ENCODE measurements around the gene HLCS.
"Not testable (repeated sequence)": the region's sequence is repeated elsewhere in the genome, so short reads cannot be mapped to it uniquely, and the experiment has no call there.

Gene HLCS

DNA sequence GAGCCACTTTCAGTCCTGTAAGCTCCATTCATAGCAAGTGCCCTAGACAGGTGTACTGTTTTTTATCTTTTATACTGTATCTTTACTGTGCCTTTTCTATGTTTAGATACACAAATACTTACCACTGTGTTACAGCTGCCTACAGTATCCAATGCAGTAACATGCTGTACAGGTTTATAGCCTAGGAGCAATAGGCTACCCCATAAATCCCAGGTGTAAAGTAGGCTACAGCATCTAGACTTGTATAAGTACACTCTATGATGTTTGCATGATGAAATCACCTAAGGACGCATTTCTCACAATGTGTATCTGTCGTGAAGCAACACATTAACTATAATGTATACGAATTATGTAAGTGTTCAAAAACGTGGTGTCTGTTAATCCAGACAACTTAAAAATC lies 10.7 kb downstream of the HLCS start:
- no peak for DNase-seq (ENCODE audit: low read depth in 3 of 3)

- DNase-seq (ENCODE audit: low read depth in 3 of 3), result not testable (repeated sequence)
Observed at GRCh38 chr21:36952331-36952730, 14.1 kb downstream of the HLCS start.

DNA sequence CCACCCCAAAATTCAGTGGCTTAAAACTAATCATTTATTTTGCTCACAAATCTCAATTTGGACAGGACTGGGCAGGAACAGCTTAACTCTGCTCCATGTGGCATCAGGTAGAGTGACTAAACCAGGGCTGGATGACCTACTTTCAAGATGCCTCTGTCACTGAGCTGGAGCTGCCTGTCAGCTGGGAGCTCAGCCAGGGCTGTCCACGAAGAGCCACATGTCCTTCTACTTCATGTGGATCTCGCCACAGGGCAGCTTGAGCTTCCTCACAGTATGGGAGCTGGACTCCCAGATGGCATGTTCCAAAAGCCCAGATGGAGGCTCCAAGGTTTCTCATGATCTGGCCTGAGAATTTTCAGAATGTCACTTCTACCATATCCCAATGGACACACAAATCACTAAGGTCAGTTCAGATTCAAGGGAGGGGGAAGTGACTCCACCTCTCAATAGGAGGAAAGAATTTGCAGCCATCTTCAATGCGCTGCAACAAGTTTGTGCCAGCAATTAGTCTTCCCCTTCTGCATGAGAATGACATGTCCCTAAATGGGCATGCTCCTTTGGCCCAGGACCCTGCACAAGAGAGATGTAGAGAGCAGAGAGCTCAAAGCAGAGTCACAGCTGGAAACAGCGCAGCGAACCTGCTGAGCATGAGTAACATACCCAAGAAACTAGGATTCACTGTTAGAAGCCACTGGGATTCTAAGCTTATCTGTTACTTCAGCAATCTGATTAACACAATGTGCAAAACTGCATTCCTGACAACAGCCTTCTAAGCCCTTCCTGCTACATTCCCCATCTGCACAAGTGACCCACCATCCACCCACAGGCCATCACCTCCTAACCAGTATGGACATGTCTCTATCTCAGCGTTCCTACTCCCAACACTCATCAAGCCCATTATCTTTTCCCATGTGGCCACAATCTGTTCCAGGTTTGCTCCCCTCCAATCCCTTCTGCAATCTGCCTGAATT lies 17.0 kb downstream of the HLCS start:
- no peak for DNase-seq (ENCODE audit: low read depth in 3 of 3)

DNA sequence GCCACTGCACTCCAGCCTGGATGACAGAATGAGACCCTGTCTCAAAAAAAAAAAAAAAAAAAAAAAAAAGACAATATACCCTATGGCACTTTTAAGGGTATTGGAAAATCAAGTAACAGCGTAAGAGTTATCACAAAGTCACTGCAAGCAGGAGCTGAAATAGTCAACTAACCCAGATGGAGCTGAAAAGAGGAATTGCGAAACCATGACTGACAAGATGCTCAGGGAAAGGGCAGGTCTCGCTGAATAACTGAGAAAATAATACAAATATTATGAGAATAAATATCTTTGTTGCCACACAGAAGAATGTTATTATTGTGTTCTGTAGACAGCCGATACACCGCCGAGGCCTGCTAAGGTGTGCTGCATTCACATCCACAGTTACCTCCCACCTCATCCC lies 17.8 kb downstream of the HLCS start:
- no peak for DNase-seq (ENCODE audit: low read depth in 3 of 3)

DNA sequence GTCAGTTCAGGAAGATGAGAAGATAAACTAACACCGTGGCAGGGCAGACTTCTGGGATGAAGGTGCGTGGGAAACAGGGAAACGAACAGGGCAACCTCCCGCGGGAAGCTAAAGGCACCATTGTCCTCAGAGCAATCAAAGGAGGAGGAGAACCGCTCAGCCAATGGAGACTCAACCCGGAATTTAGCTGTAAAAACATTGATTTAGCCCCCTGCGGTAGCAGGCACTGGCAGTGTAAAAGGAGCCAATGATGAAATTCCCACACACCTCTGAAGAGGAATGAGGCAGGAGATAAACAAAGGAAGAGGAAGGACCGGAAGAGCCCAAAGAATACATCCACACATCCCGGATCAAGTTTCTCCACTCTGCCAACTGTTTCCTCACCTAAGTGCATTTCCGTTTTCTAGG lies 19.5 kb downstream of the HLCS start:
- DNase-seq (ENCODE audit: low read depth in 3 of 3), result no peak

GRCh38 chr21:36945496-36946138 lies 20.9 kb downstream of the HLCS start:
- DNase-seq (ENCODE audit: low read depth in 3 of 3), result no peak

DNA sequence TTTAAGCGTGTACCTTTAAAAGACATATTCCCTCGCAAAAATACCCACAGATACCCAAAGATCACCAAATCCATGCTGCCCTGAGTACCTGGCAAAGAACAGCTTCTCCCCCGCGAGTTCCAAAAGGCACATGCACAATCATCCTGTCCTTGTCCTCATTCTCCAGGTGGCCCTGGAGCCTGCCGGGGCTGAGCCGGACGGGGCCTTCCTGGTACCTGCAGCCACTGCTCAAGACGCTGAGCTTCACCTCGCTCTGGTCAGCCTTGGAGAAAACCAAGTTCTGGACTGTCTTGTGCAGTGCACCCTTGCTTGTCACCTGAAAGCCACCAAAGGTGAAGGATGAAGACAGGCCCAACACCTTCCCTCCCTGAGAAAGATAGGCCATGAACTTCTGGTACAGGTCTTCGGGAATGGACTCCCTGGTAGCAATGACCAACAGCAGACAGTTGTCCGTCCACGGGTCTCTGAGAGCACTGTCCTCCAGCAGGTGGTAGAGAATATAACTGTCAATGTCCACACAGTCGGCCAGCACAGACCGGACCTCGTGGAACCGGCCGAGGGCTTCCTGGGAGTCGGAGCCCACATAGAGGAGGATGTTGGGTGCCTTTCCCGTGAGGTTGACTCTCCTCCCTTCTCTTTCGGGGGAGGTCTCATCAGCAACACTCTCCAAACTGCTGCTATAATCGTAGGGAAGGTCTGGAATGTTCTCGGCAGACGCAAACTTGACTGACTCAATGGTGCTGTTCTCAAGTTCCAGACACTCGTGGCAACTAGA lies 29.9 kb downstream of the HLCS start:
- DNase-seq (ENCODE audit: low read depth in 3 of 3), result no peak

GRCh38 chr21:36934864-36935420 lies 31.5 kb downstream of the HLCS start:
- no peak for DNase-seq (ENCODE audit: low read depth in 3 of 3)

DNA sequence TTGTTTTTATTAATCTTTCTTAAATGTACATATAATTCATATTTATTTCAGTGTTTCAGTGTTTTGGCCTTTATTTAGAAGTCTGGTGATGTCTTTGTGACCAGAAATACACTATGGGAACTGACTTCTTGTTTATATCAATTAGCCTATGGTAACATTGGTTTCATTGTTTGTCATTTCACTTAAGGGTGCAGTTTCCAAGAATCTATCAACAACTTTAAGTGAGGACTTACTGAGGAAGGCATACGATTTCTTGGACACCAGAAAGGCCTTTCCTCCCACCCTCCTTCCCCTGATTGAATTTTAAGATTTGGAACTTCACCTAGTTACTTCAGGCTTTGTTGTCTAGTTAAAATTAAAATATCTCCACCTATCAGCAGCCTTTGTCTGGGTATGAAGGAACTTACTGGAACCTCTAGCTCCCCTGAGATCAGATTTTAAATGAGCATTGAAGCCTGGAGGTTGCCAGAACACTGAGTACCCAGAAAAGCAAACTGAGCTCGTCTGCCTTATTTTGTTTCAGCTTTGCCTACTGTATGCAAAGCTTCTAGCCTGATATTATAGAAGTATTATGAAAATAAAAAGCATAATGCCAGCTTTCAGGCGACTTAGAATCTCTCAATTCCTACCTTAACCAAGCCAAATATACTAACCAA lies 34.2 kb downstream of the HLCS start:
- no peak for DNase-seq (ENCODE audit: low read depth in 3 of 3)

DNA sequence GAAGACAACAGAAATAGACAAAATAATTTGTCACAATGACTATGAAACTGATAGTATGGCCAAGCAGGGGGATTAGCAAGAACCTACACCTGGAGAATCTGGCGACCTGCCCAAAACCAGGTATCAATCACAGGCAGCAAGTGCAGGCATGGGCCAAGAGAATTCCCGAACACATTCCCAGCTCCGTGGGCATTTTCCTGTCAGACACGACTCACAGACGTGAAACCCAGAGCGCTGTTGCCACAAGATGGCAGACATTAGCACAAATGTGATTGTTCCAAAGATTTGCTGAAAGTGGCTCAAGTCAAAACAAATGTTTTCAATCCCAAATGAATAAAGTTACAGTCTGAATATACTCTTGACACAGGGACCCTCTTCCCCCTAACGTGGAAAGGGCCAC lies 36.8 kb downstream of the HLCS start:
- no peak for DNase-seq (ENCODE audit: low read depth in 3 of 3)

GRCh38 chr21:36928960-36929359 lies 37.5 kb downstream of the HLCS start:
- no peak for DNase-seq (ENCODE audit: low read depth in 3 of 3)

DNA sequence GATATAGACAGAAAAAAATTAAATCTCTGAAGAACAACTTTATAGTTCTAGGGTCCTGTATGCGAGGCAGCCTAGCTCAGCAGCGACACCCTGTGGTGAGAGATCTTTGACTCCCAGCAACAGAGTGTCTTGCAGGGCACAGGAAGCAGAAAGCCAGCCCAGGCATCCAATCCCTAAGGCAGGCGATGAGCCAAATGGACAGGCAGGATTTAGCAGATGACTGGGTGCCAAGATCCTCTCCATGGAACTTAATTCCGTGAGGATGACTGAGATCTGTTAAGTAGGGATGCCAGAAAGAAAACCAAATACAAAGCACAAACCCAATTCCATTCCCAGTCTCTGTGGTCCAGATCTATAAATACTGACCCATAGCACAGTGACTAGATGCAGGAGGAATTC lies 38.8 kb downstream of the HLCS start:
- DNase-seq (ENCODE audit: low read depth in 3 of 3), result peak; percentile 41 to 53 (median 49)

DNA sequence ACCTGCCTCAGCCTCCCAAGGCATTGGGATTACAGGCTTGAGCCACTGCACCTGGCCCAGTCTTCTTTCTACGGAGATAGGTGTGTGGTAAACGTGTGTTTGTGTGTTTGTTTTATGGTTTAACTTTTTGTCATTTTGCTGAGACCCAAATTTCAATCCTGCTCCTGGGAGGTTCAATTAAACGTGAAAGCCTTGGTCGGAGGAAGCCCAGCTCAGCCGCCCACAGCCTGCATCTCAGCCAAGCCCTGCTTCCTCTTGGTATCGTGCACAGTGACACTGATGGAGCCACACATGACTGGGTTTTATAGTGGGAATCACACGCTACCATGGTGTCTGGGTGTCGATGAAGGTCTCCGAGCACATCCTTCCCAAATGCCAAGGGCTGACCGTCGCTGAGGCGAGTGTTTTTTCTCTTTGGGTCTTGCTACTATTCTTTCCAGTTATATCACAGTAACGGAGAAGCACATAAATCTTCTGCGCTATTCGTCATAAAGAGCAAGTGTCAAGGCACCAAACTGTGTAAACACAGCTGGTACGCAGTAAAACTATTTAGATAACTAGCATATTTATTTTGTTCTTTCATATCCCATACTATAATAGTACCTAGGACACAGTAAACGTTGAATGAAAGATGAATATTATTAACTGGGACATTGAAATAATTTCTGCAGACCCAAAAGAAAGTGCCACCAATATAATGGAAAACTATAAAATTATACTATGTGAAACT lies 39.3 kb downstream of the HLCS start:
- no peak for DNase-seq (ENCODE audit: low read depth in 3 of 3)

GRCh38 chr21:36923270-36923669 lies 43.2 kb downstream of the HLCS start:
- DNase-seq (ENCODE audit: low read depth in 3 of 3), result no peak

DNA sequence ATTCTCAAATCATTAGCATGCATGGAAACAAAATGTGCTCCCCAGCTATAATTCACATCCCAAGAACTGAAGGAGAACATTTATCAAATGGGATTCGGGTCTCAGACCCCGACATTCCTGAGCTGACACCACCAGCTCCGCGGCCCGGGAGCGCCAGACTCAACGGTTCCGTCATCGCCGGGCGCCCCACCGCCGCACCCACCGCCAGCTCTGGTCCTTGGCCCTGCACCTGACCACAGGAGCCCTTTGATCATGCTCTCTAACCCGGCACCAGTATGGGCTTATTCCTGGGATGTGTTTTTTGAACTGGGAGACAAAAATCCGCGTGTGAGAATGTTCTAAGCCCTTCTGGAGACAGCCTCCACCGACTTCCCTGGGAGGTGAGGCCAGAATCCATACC lies 43.6 kb downstream of the HLCS start:
- no peak for DNase-seq (ENCODE audit: low read depth in 3 of 3)

DNA sequence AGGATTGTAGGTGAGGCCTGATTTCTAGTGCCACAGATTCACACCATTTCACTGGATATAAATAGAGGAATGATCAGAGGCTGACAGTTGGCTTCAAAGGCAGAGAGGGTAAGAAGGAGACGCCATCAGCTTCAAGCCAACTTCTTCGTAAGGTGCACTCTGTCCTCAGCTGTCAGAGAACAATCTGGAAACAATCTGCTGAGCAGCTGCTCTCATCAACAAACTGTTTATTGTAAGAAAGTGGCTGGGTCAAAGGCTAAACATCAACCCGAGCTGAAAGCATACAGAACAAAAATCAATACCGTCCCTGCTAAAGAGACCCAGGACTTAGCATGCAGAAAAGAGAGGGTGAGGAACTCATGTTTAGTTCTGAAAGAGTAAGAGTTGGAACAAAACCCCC lies 48.2 kb downstream of the HLCS start:
- DNase-seq (ENCODE audit: low read depth in 3 of 3), result no peak

GRCh38 chr21:36917471-36918158 lies 48.9 kb downstream of the HLCS start:
- no peak for DNase-seq (ENCODE audit: low read depth in 3 of 3)

GRCh38 chr21:36916718-36917117 lies 49.8 kb downstream of the HLCS start:
- DNase-seq (ENCODE audit: low read depth in 3 of 3), result no peak

DNA sequence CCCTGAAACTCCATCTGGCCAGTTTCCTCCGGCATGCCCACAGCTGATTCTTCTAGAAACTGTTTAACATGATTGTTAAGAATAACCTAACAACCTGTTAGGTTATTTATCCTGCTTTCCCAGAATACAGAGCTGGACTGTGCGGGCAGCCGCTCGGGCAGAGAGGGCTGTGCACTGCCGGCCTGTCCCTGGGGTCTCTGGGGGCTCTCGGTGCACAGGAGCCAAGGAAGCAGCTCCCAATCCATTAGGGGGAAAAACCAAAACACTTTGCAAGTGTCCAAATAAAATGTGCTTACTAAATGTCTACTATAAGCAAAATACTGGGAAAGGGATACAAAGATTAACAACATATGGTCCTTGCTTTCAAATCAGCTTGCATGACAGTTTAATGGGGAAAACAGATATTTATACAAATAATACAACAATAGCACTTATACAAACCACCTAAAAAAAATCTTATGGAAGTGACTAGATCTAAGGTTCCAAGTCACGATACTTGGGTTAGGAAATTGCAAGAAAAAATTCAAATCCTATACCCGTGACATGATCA lies 50.7 kb downstream of the HLCS start:
- DNase-seq (ENCODE audit: low read depth in 3 of 3), result no peak
